GM19452 (cell line): Measurements from ENCODE around the gene BRD1.

Experiments
- ATAC-seq: cut with Tn5 transposase; IDR thresholded peaks from one replicate; pipeline ENCODE4 v1.9.1; 2021; ENCODE audit not compliant: unreplicated experiment

Gene BRD1

GRCh38 chr22:49734882-49735281 is 92.8 kb downstream of the BRD1 start:
- ATAC-seq: no peak

- no peak for ATAC-seq
These were observed 93.3 kb downstream of the BRD1 start for GRCh38 chr22:49734390-49734789.

DNA sequence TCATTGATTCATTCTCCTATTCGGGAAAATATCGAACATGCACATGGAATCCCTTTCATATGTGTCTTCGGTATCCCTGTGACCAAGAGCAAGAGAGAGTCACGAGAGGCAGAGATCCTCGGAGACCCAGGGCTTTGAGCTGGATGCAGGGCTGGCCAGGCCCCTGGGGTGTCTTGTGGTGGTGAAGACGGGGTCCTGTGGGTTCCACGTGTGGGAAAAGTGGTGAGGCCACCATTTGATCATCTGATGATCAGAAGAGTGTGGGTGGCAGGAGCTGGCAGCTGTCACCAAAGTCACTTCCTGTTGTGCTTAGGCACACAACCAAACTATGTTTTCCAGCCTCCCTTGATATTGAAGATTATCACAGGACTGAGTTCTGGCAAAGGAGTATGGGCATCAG is 94.0 kb downstream of the BRD1 start:
- no peak for ATAC-seq

DNA sequence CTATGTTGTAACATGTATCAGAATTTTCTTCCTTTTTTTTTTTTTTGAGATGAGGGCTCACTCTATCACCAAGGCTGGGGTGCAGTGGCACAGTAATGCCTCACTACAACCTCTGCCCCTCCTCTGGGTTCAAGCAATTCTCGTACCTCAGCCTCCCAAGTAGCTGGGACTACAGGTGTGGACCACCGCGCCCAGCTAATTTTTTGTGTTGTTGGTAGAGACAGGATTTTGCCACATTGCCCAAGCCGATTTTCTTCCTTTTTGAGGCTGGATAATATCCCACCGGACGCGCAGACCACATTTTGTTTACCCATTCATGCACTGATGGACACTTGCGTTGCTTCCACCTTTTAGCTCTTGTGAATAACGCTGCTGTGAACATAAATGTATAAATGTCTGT is 97.0 kb downstream of the BRD1 start:
- no peak for ATAC-seq

- ATAC-seq: no peak
These were observed 99.0 kb downstream of the BRD1 start for GRCh38 chr22:49728570-49729271.

GRCh38 chr22:49727881-49728569 is 99.6 kb downstream of the BRD1 start:
- ATAC-seq: no peak

DNA sequence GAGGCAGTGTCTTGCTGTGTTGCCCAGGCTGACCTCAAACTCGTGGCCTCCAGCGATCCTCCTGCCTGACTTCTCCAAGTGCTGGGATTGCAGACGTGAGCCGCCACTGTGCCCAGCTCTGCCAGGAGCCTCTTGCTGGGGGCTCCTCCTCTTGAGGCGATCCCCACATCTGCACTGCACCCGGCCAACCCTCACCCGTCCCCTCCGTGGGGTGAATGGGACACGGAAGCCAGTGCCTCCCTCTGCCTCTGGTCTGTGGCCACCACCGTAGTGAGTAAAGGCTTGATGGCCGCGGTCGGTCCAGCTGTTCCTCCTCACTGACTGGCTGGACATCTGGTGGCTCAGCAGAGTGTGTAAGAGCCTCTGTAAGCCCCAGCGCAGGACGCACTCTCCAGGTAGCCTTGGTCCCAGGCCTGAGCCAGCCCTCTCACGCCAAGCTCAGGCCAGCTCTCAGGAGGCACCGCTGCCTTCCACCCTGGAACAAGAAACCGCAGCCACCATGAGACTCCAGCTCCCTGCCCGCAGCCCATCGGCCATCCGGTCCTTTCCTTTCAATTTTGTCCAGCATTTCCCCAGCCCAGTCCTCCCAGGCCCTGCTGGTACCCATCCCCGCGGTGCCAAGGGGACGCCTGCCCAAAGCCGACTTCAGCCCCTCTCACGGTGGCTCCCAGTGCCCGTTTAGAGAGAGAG is 100.3 kb downstream of the BRD1 start:
- no peak for ATAC-seq

DNA sequence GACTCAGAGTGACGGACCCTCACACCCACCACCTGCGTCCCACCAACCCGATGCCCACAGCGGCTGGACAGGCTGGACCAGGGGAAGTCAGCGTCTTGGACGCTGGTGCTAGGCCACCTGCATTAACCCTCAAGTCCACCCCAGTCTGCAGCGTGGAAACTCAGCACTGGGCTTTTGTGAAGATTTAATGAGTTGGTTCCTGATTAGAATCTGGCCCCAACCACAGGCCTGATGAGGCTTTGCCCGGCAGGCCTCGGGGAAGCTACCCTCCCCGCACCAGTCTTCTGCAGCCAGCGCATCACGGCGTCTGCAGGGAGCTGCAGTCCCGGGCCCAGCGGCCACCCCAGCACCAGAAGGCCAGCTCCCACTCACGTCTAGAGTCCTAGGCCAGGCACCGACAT is 101.0 kb downstream of the BRD1 start:
- no peak for ATAC-seq

DNA sequence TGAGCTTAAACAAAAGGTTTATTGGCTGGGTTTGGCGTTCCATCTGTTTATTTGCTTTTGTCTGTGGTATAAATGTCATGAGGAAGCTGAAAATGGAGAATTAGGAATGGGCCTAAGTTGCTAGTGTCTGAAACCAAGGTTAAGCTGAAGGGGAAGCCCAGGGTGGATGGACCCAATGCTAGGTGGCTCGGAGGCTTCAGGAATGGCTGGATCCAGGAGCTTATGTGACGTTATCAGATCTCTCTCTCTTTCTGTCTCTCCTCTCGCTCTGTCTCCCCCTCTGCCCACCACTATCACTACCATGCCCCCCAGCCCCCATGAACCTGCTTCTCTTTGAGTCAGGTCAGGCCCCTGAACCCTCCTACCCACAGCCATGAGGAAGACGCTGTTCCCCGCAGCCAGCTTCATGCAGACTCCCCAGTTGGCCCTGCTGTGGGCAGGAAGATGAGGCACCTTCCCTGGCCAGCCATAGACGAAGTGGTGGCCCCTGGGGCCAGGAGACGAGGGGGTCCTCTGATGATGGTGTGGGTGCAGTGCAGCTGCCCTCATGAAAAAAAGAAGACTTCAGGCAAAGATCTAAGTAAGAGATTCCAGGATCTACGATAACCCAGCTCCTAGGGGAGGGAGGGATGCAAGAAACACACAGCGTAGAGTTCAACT is 101.5 kb downstream of the BRD1 start:
- ATAC-seq: no peak

GRCh38 chr22:49725516-49725915 is 102.2 kb downstream of the BRD1 start:
- ATAC-seq: no peak

- ATAC-seq: no peak
These were observed 102.7 kb downstream of the BRD1 start for GRCh38 chr22:49724893-49725489.

DNA sequence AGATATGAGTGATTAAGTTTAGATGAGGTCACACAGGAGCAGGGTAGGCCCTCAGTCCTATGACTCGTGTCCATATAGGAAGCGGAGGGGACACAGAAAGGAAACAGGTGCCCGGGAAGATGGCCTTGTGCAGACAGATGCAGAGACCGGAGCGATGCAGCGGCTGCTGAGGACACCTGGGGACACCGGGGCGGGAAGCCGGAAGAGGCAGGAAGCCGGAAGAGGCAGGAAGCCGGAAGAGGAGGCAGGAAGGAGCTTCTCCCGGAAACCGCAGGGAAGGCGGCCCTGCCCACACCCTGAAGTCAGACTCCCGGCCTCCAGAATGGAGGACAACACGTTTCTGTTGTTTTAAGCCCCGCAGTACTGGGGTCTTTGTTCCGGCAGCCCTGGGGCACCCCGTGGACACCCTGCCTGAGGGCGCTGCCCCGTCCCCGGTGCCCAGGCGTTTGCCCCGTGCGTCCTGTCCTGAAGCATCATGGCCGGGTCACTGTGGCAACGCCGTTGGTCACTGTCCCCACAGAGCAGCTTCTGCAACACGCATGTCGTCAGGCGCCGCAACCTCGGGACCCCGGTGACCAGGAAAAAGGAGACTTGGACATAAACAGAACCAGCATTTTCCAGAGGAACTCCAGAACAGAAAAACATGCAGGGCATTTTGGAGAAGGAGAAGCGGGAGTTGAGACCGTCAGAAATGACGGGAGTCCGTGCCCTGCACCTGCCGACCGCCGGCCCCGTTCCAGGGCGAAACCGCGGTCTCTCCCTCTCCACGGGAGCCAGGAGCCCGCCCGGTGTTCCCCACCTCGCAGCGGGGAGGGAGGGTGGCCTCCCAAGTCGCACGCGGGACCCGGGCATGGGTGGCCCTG is 103.4 kb downstream of the BRD1 start:
- no peak for ATAC-seq

- no peak for ATAC-seq
These were observed 104.1 kb downstream of the BRD1 start for GRCh38 chr22:49723478-49724029.
